LoVo (cell line): Measurements from ENCODE around the gene ANKS1B.
"Not testable (repeated sequence)": the region's sequence is repeated elsewhere in the genome, so short reads cannot be mapped to it uniquely, and the experiment has no call there.

Experiments used
- DNase-seq: peaks from one replicate; pipeline ENCODE4 v3.0.0-alpha.2; 2016; ENCODE audit warnings: low spot score

The ANKS1B gene

DNA sequence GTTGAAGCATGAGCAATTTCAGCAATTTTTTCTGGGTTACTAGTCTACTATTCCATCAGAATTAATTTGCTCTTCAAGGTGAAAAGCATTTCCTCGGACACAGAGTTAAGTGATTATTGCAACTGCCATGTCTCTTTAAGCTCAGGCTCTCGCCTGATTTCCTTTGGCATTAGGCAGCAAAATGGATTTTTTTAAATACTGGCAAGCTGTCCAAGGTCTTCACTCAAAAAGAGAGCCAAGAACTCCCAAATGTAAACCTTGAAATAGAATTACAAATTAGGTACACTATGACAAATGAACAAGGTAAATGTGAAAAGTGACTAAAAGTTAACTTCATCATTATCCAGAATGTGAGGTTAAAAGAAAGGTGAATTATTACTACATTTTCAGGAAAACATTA lies 225.3 kb downstream of the ANKS1B start:
- no peak for DNase-seq

GRCh38 chr12:99758997-99759396 lies 225.7 kb downstream of the ANKS1B start:
- no peak for DNase-seq

DNA sequence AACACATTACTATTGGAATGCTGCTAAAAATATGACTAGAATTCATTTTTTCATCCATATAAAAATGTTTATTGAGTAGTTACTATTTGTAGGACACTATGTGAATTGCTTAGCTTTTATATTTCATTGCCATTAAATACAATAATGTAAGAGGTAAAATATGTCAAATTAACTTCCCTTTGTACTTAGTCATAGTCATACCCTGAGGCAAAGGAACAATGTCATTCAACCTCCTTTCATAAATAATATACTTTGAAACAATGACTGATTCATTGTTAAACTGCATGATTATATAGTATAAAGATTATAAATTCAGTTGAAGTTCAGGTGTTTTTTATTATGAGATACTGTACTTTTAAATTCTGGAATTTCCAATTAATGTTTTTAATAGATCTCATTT lies 232.0 kb downstream of the ANKS1B start:
- DNase-seq = no peak

GRCh38 chr12:99746538-99746937 lies 238.2 kb downstream of the ANKS1B start:
- DNase-seq = no peak

- no peak for DNase-seq
These were observed 238.8 kb downstream of the ANKS1B start for GRCh38 chr12:99745895-99746294.

DNA sequence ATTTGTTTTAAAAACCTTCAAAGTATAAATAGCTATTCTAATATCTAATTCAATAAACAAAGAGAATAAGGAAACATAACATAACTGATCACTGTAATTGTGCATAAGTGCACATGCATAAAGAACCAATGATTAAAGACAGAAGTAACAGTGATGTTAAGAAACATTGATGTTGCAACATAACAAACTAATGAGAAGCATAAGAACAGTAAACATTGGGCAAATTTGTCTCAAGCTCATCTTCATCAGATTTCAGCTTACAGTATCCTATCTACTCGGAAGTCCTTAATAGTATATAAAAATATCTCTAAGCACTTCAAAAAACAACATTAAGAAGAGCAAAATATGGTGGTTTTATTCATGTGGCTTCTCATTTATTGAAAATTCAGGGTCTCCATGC lies 239.6 kb downstream of the ANKS1B start:
- no peak for DNase-seq

GRCh38 chr12:99736760-99737269 lies 247.9 kb downstream of the ANKS1B start:
- no peak for DNase-seq

- no peak for DNase-seq
These were observed 252.6 kb downstream of the ANKS1B start for GRCh38 chr12:99732131-99732530.

- no peak for DNase-seq
These were observed 261.8 kb downstream of the ANKS1B start for GRCh38 chr12:99722690-99723486.

- DNase-seq = no peak
These were observed 262.9 kb downstream of the ANKS1B start for GRCh38 chr12:99721715-99722275.

- DNase-seq = not testable (repeated sequence)
These were observed 264.7 kb downstream of the ANKS1B start for GRCh38 chr12:99720083-99720465.

- not testable (repeated sequence) for DNase-seq
These were observed 265.2 kb downstream of the ANKS1B start for GRCh38 chr12:99719411-99720082.

- not testable (repeated sequence) for DNase-seq
These were observed 268.8 kb downstream of the ANKS1B start for GRCh38 chr12:99715841-99716510.

DNA sequence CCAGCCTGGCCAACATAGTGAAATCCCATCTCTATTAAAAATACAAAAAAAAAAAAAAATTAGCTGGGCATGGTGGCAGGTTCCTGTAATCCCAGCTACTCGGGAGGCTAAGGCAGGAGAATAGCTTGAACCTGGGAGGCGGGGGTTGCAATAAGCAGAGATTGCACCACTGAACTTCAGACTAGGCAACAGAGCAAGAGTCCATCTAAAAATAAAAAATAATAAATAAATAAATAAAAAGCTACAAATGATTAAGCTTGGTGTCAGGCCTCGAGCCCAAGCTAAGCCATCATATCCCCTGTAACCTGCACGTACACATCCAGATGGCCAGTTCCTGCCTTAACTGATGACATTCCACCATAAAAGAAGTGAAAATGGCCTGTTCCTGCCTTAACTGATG lies 269.8 kb downstream of the ANKS1B start:
- not testable (repeated sequence) for DNase-seq

DNA sequence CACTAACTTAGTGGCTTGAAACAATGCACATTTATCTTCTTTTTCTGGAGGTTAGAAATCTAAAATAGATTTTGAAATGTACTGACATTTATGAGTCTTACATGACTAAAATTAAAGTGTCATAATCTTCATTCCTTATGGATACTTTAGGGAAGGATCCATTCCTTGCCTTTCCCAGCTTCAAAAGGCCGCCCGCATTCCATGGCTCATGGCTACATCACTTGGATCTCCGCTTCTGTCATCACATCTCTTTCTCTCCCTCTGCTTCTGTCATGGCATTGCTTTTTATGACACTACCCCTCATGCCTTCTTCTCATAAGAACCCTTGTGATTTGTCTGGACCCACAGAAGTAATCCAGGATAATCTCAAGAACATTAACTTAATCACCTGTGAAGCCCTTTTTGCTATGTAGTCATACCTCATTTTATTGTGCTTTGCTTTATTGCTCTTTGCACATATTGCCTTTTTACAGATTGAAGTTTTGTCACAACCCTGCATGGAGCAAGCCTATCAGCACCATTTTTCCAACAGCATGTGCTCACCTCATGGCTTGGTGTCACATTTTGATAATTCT lies 270.7 kb downstream of the ANKS1B start:
- no peak for DNase-seq

GRCh38 chr12:99712281-99712680 lies 272.5 kb downstream of the ANKS1B start:
- DNase-seq = no peak

DNA sequence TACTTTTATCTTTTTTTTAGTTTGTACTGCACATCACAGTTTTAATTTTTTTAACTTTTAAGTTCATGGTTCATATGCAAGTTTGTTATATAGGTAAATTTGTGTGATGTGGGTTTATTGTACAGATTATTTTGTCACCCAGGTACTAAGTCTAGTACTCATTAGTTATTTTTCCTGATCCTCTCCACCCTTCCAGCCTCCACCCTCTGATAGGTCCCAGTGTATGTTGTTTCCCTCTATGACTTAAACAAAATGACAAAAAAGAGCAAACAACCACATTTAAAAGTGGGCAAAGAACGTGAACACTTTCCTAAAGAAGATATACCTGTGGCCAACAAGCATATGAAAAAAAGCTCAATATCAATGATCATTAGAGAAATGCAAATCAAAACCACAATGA lies 273.5 kb downstream of the ANKS1B start:
- DNase-seq = no peak

- DNase-seq = no peak
These were observed 275.1 kb downstream of the ANKS1B start for GRCh38 chr12:99709619-99710018.

GRCh38 chr12:99709116-99709515 lies 275.6 kb downstream of the ANKS1B start:
- no peak for DNase-seq

GRCh38 chr12:99707883-99708282 lies 276.9 kb downstream of the ANKS1B start:
- DNase-seq = no peak

- peak; percentile 22 for DNase-seq
These were observed 277.8 kb downstream of the ANKS1B start for GRCh38 chr12:99706736-99707473.
